PC-9 (cell line): ENCODE data around the gene KIF22. TPM values are rescaled to one million over a fixed set of nuclear protein-coding genes. Genes with fewer than 3 reads are reported as not detected.

ENCODE experiments used
- BruUV-seq: library from RNA; stranded (reverse); fragments of 400-500 nt; replicated peaks from 2 replicates; lab custom pipeline; 2021; lab: Mats Ljungman, UMichigan
- CTCF ChIA-PET: fragments of 300-600 bp; sonication (Branson Sonifier 250); formaldehyde crosslinking; loops from one replicate; lab custom pipeline; 2022; ENCODE audit warnings: antibody characterized with exemption; lab: Charles Lee
- POLR2A ChIA-PET: fragments of 300-600 bp; sonication (Branson Sonifier 250); formaldehyde crosslinking; loops from one replicate; lab custom pipeline; 2022; ENCODE audit warnings: antibody characterized with exemption; ENCODE audit not compliant: unreplicated experiment; lab: Charles Lee
- DNase-seq, 2 experiments: peaks; one replicate each; pipeline versions ENCODE4 v3.0.0 to v3.0.0-alpha.2; 2015 to 2022; ENCODE audit warnings: mixed read lengths in 1 of 2
- H2AFZ ChIP-seq: fragments of 200-600 bp; sonication (generic); 2 replicates; pipeline ENCODE4 v1.8.1; 2017; ENCODE audit warnings: antibody characterized with exemption
- H3F3A ChIP-seq: fragments of 200-600 bp; sonication (generic); 2 replicates; pipeline ENCODE4 v1.8.1; 2017; ENCODE audit warnings: antibody characterized with exemption, mild to moderate bottlenecking, low read depth; ENCODE audit not compliant: insufficient read depth
- H3K27ac ChIP-seq: fragments of 200-600 bp; sonication (generic); 2 replicates; pipeline ENCODE4 v1.6.1; 2016; ENCODE audit warnings: mixed run types
- H3K27me3 ChIP-seq: fragments of 200-600 bp; sonication (generic); 2 replicates; pipeline ENCODE4 v1.6.1; 2016; ENCODE audit warnings: low read depth, mixed run types; ENCODE audit not compliant: insufficient read depth
- H3K36me3 ChIP-seq: fragments of 200-600 bp; sonication (generic); 2 replicates; pipeline ENCODE4 v1.6.1; 2016; ENCODE audit warnings: low read depth, mixed run types
- H3K4me1 ChIP-seq: fragments of 200-600 bp; sonication (generic); replicated peaks from 2 replicates; pipeline ENCODE4 v1.6.1; 2016; ENCODE audit warnings: mixed run types; ENCODE audit not compliant: insufficient read depth
- H3K4me2 ChIP-seq: fragments of 200-600 bp; sonication (generic); 2 replicates; pipeline ENCODE4 v1.6.1; 2017; ENCODE audit warnings: mixed run types
- H3K4me3 ChIP-seq: fragments of 200-600 bp; sonication (generic); 2 replicates; pipeline ENCODE4 v1.6.1; 2016; ENCODE audit warnings: mixed run types
- H3K79me2 ChIP-seq: fragments of 200-600 bp; sonication (generic); 2 replicates; pipeline ENCODE4 v1.6.1; 2017; ENCODE audit warnings: low read depth, mixed run types
- H3K9me2 ChIP-seq: fragments of 200-600 bp; sonication (generic); 2 replicates; pipeline ENCODE4 v1.8.1; 2017; ENCODE audit warnings: mild to moderate bottlenecking; ENCODE audit not compliant: insufficient read depth
- H3K9me3 ChIP-seq: fragments of 200-600 bp; sonication (generic); 2 replicates; pipeline ENCODE4 v1.8.1; 2016; ENCODE audit warnings: low read depth; ENCODE audit not compliant: insufficient read depth
- H4K20me1 ChIP-seq: fragments of 200-600 bp; sonication (generic); 2 replicates; pipeline ENCODE4 v1.8.1; 2017; ENCODE audit not compliant: insufficient read depth
- EZH2 ChIP-seq: fragments of 200-600 bp; sonication (generic); IDR thresholded peaks from 2 replicates; pipeline ENCODE4 v1.8.0; 2017; ENCODE audit warnings: antibody characterized with exemption, low read depth
- intact Hi-C: fragments of 100-400 bp; cut with micrococcal nuclease; formaldehyde crosslinking; loops from one replicate; pipeline ENCODE4 v1.10.0; 2022; ENCODE audit not compliant: unreplicated experiment
- total RNA-seq: library from RNA; stranded (reverse); gene quantifications from 2 replicates; pipeline ENCODE4 v1.2.3, GENCODE V29; 2021
- TF ChIP-seq, protein P1 (sequence below): fragments of 200-600 bp; sonication (generic); conservative IDR thresholded peaks from 2 replicates; pipeline ENCODE4 v1.6.1; 2017; ENCODE audit warnings: mixed run types, antibody characterized with exemption, mild to moderate bottlenecking, moderate library complexity

Gene KIF22
- total RNA-seq, 1 experiment from 2014 or later, result 179 TPM

DNA sequence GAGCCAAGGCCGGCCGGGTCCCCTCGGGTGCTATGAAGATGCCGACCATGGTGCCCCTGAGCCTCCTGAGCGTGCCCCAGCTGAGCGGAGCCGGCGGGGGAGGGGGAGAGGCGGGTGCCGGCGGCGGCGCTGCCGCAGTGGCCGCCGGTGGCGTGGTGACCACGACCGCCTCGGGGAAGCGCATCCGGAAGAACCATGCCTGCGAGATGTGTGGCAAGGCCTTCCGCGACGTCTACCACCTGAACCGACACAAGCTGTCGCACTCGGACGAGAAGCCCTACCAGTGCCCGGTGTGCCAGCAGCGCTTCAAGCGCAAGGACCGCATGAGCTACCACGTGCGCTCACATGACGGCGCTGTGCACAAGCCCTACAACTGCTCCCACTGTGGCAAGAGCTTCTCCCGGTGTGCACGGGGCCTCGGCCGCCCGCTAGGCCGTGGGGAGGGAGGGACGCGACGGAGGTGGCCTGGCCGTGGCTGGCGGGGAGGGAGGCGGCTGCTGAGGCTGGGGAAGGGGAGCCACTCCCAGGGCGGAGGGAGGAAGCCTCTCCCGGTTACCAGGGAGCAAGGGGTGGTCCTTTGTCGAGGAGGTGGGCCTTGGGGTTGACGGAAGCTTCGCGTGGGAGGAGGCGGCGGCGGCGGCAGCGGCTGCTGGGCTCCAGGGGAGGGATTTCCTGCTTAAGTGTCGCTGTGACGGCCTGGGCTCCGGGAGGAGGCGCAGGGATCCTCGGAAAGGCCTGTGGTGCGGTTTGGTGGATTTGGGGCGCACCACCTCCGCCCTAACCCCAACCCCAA, 17.1 kb downstream of the KIF22 start:
- Histone ChIP-seq H3K4me2 (peak overlapping the region; percentile 79), H3K9me3 (no peaks in the 10 kb centered on the region), H4K20me1 (peaks cover 10% of the 10 kb centered on the region; the same call in 1 of the 2 replicates), H3K27me3 (no peaks in the 10 kb centered on the region), H3F3A (peaks cover 65% of the 10 kb centered on the region), H3K9me2 (no peaks in the 10 kb centered on the region), H3K79me2 (peaks cover 17% of the 10 kb centered on the region), H3K27ac (peak overlapping the region; percentile 51), H3K36me3 (0 out of 2 replicates have a peak, but pooled peaks cover 9% of the 10 kb centered on the region), H3K4me1 (peaks cover 47% of the 10 kb centered on the region), H3K4me3 (peak overlapping the region; percentile 58), H2AFZ (peak overlapping the region; percentile 50)
- TF ChIP-seq EZH2, result no peak
- TF ChIP-seq, protein P1, sequence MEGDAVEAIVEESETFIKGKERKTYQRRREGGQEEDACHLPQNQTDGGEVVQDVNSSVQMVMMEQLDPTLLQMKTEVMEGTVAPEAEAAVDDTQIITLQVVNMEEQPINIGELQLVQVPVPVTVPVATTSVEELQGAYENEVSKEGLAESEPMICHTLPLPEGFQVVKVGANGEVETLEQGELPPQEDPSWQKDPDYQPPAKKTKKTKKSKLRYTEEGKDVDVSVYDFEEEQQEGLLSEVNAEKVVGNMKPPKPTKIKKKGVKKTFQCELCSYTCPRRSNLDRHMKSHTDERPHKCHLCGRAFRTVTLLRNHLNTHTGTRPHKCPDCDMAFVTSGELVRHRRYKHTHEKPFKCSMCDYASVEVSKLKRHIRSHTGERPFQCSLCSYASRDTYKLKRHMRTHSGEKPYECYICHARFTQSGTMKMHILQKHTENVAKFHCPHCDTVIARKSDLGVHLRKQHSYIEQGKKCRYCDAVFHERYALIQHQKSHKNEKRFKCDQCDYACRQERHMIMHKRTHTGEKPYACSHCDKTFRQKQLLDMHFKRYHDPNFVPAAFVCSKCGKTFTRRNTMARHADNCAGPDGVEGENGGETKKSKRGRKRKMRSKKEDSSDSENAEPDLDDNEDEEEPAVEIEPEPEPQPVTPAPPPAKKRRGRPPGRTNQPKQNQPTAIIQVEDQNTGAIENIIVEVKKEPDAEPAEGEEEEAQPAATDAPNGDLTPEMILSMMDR, result no peak; the same call in 1 of the 2 replicates
- ChIA-PET POLR2A (interaction anchor here (0.5 to 1.0 kb wide), 6 partner anchors 9 to 108 kb away, joined by 3 to 20 read pairs (median 4); partner anchors contain the start of gene PAGR1), CTCF (interaction anchor here (0.6 to 1.6 kb wide), 5 partner anchors 41 to 214 kb away, joined by 3 to 10 read pairs (median 4); no protein-coding TSS in a partner anchor)
- BruUV-seq, result TSS peak; percentile 50
- intact Hi-C loops, result loop anchor here (2.0 kb wide), 1 partner anchor 213 kb away; no protein-coding TSS in a partner anchor
- DNase-seq, result peak; percentile 88 to 97

DNA sequence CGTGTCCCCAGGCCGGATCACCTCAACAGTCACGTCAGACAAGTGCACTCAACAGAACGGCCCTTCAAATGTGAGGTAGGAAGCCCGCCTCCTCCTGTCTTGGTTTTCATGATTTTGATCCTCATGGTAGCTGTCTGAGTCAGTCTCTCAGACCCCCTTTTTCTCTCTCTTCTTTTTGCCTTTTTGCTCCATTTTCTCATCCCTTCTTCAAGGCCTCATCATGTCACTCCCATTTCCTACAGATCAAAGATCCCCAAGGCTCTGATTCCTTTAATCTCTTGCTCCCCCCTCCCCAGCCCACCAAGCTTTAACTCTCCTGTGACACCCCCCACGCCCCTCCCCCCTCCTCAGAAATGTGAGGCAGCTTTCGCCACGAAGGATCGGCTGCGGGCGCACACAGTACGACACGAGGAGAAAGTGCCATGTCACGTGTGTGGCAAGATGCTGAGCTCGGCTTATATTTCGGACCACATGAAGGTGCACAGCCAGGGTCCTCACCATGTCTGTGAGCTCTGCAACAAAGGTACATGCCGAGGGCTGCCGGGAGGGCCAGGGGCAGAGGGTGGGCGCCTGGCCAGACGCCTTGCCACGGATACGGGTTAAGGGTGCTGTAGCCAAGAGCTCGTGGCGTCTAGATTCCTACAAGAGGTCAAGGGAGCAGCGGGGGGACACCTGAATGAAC, 17.8 kb downstream of the KIF22 start:
- Histone ChIP-seq H3K4me2 (peak overlapping the region; percentile 79), H3K4me3 (peak overlapping the region; percentile 58), H4K20me1 (peaks cover 10% of the 10 kb centered on the region; the same call in 1 of the 2 replicates), H3K9me2 (no peaks in the 10 kb centered on the region), H3K36me3 (0 out of 2 replicates have a peak, but pooled peaks cover 9% of the 10 kb centered on the region), H3K4me1 (peaks cover 48% of the 10 kb centered on the region), H3F3A (peaks cover 67% of the 10 kb centered on the region), H3K9me3 (no peaks in the 10 kb centered on the region), H3K27me3 (no peaks in the 10 kb centered on the region), H2AFZ (peak overlapping the region; percentile 50; the same call in 1 of the 2 replicates), H3K79me2 (peaks cover 17% of the 10 kb centered on the region), H3K27ac (peak overlapping the region; percentile 51; the same call in 1 of the 2 replicates)
- intact Hi-C loops, result no loop called here
- CTCF ChIA-PET, result interaction anchor here (0.6 to 1.6 kb wide), 3 partner anchors 40 to 134 kb away, joined by 4 to 10 read pairs (median 4); no protein-coding TSS in a partner anchor
- POLR2A ChIA-PET, result interaction anchor here (0.5 to 0.8 kb wide), 3 partner anchors 8 to 107 kb away, joined by 3 to 20 read pairs (median 5); partner anchors contain the start of gene PAGR1
- TF ChIP-seq, protein P1, result no peak
- no peak for TF ChIP-seq EZH2
- DNase-seq, result no peak
- BruUV-seq, result no TSS peak
